ENCODE measurements around the gene ZNF280C.

Gene ZNF280C

DNA sequence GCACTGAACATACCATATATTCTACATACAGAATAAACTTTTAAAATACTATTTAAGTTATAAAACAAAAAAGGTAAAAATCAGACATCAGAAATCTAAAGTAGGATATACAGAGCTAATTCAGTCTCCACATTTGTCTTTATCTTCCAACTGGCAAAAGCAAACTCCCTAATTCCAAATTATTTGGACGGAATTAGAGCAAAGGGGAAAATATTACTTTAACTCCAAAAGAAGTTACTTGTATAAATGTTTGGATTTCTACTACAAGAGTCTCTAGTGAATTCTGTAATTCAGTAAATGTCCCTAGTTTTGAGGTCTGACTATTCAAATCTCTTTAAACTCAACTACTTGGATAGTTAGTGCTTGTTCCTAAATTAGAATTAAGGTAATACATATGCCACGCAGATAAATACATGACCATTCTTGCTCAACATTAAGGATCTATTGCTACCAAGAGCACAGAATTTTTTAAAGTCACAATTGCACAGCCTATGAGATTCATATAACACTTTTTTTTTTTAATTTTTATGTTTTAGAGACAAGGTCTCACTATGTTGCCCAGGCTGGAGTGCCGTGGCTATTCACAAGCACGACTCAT, 7.3 kb downstream of the ZNF280C start:
- no peak for DNase-seq (ENCODE audit: low spot score)
- in situ Hi-C loops (cut with MboI; ENCODE audit: low sequenced_read_pairs, unreplicated experiment), result no loop called here

DNA sequence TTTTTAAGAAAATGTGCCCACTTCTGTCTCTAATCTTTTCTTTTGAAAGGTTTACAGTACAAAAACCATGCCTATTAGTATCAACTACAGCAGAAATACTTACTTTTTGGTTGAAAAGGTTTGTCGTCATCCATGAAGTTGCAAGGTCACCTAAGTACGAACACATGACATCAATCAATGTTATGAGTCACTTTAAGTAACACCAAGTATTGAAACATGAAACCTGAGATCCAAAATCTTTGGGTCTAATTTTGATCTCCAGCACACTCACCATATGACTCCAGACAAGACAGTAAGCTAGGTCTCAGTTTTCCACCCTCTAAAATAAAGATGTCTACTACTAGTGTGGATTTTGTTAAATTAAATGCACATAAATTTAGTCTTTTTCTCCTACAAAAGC, 8.4 kb downstream of the ZNF280C start:
- in situ Hi-C loops (cut with MboI; ENCODE audit: low sequenced_read_pairs, unreplicated experiment), result no loop called here
- no peak for DNase-seq (ENCODE audit: low spot score)
- TF ChIP-seq, protein P1, sequence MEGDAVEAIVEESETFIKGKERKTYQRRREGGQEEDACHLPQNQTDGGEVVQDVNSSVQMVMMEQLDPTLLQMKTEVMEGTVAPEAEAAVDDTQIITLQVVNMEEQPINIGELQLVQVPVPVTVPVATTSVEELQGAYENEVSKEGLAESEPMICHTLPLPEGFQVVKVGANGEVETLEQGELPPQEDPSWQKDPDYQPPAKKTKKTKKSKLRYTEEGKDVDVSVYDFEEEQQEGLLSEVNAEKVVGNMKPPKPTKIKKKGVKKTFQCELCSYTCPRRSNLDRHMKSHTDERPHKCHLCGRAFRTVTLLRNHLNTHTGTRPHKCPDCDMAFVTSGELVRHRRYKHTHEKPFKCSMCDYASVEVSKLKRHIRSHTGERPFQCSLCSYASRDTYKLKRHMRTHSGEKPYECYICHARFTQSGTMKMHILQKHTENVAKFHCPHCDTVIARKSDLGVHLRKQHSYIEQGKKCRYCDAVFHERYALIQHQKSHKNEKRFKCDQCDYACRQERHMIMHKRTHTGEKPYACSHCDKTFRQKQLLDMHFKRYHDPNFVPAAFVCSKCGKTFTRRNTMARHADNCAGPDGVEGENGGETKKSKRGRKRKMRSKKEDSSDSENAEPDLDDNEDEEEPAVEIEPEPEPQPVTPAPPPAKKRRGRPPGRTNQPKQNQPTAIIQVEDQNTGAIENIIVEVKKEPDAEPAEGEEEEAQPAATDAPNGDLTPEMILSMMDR (IDR thresholded peaks at IDR 0.05; ENCODE audit: borderline replicate concordance, control extremely low read depth, extremely low read depth, insufficient read depth, missing control alignments), result no peak

More for the DNA sequence above, 7.3 kb downstream of the ZNF280C start:
- TF ChIP-seq, protein P1 (IDR thresholded peaks at IDR 0.05; ENCODE audit: borderline replicate concordance, control extremely low read depth, extremely low read depth, insufficient read depth, missing control alignments), result no peak

DNA sequence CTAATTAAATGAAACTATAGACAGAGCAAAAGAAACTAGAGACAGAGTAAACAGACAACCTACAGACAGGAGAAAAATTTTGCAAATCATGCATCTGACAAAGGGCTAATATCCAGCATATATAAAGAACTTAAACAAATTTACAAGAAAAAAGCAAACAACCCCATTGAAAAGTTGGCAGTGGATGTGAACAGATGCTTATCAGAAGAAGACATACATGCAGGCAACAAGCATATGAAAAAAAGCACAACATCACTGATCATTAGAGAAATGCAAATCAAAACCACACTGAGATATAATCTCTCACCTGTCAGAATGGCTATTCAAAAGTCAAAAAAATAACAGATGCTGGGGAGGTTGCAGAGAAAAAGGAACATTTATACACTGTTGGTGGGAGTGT, 14.8 kb downstream of the ZNF280C start:
- DNase-seq (ENCODE audit: low spot score), result no peak
- in situ Hi-C loops (cut with MboI; ENCODE audit: low sequenced_read_pairs, unreplicated experiment), result no loop called here
- TF ChIP-seq, protein P1 (IDR thresholded peaks at IDR 0.05; ENCODE audit: borderline replicate concordance, control extremely low read depth, extremely low read depth, insufficient read depth, missing control alignments), result no peak

DNA sequence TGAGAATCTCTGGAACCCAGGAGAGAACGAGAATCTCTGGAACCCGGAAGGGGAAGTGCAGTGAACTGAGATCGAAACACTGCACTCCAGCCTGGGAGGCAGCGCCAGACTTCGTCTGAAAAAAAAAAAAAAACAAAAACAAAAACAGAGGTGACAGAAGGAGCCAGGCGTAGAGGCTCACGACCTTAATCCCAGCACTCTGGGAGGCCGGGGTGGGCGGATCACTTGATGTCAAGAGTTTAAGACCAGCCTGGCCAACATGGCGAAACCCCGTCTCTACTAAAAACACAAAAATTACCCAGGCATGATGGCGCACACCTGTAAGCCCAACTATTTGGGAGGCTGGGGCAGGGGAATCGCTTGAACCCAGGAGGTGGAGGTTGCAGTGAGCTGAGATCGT, 17.0 kb downstream of the ZNF280C start:
- TF ChIP-seq, protein P1 (IDR thresholded peaks at IDR 0.05; ENCODE audit: borderline replicate concordance, control extremely low read depth, extremely low read depth, insufficient read depth, missing control alignments), result no peak
- in situ Hi-C loops (cut with MboI; ENCODE audit: low sequenced_read_pairs, unreplicated experiment), result no loop called here

DNA sequence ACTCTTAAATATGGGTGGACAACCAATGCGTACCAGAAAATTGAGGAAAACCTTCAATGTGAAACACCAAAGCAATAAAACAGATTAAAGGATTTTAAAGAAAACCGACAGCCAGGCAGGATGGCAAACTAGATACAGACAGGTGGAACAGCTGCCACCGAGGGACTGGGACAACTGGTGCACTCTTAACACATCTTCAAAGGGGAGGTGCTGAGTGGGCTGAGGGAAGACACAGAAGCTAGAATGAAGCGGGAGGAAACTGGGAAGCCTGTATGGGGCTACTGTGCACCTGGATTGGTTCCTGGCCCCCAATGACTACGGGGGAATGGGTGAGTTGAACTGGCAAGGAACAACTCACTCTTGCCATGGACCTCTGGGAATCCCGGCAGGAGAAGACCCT, 20.7 kb downstream of the ZNF280C start:
- in situ Hi-C loops (cut with MboI; ENCODE audit: low sequenced_read_pairs, unreplicated experiment), result no loop called here
- TF ChIP-seq, protein P1 (IDR thresholded peaks at IDR 0.05; ENCODE audit: borderline replicate concordance, control extremely low read depth, extremely low read depth, insufficient read depth, missing control alignments), result no peak
- no peak for DNase-seq (ENCODE audit: low spot score)

More for the DNA sequence above, 17.0 kb downstream of the ZNF280C start:
- DNase-seq (ENCODE audit: low spot score), result no peak

DNA sequence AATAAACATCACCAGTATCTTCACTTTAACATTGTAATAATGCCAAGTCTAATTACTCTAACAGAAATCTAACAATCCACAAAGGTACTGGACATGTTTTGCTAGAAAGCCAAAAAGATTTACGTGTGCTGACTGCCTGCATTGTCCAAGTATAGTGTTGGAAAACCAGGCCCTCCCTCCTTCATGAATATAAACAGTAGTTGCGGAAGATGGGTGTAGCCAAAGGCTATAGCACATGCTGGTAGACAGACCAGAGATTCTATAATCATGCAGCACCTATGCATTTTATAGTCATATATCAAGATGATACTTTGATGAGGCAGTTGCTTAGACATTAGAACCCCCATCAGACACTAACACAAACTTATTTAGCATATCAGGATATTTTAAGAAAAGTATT, 22.6 kb downstream of the ZNF280C start:
- TF ChIP-seq, protein P1 (IDR thresholded peaks at IDR 0.05; ENCODE audit: borderline replicate concordance, control extremely low read depth, extremely low read depth, insufficient read depth, missing control alignments), result no peak
- no peak for DNase-seq (ENCODE audit: low spot score)
- in situ Hi-C loops (cut with MboI; ENCODE audit: low sequenced_read_pairs, unreplicated experiment), result no loop called here

Measured in GM13976 (cell line).